Measurements from ENCODE around the gene PRKAG2.

- TF ChIP-seq CTCF (IDR thresholded peaks at IDR 0.05) (no peak), POLR2A (IDR thresholded peaks at IDR 0.05) (no peak)
These were observed 14.8 kb upstream of the PRKAG2 start for GRCh38 chr7:151891753-151892152.

Measured in thyroid gland (tissue), 4 donors.